ENCODE data around the gene PTCD3.

Gene PTCD3

GRCh38 chr2:86082756-86083155 lies 23.3 kb upstream of the PTCD3 start:
- no peak for DNase-seq (ENCODE audit: low read depth)

- no peak for DNase-seq (ENCODE audit: low read depth)
Observed at GRCh38 chr2:86087936-86088850, 17.8 kb upstream of the PTCD3 start.

- DNase-seq (ENCODE audit: low read depth): no peak
Observed at GRCh38 chr2:86094229-86094628, 11.8 kb upstream of the PTCD3 start.

- no peak for DNase-seq (ENCODE audit: low read depth)
Observed at GRCh38 chr2:86097114-86097896, 8.7 kb upstream of the PTCD3 start.

- DNase-seq (ENCODE audit: low read depth): no peak
Observed at GRCh38 chr2:86097913-86098312, 8.1 kb upstream of the PTCD3 start.

GRCh38 chr2:86102157-86102556 lies 3.9 kb upstream of the PTCD3 start:
- no peak for DNase-seq (ENCODE audit: low read depth)

GRCh38 chr2:86105252-86105968 lies 625 bp upstream of the PTCD3 start, which contains the start of gene POLR1A:
Gene POLR1A, minus strand, starts transcription at chr2:86105886. Its CDS starts 110 bp downstream, at chr2:86105776.
- peak; percentile 72 for DNase-seq (ENCODE audit: low read depth)

GRCh38 chr2:86107031-86107430 lies 996 bp downstream of the PTCD3 start:
- no peak for DNase-seq (ENCODE audit: low read depth)

- DNase-seq (ENCODE audit: low read depth): no peak
Observed at GRCh38 chr2:86118130-86118529, 12.1 kb downstream of the PTCD3 start.

GRCh38 chr2:86123328-86123925 lies 17.4 kb downstream of the PTCD3 start:
- DNase-seq (ENCODE audit: low read depth): no peak

- DNase-seq (ENCODE audit: low read depth): no peak
Observed at GRCh38 chr2:86124683-86125082, 18.6 kb downstream of the PTCD3 start.

- DNase-seq (ENCODE audit: low read depth): no peak
Observed at GRCh38 chr2:86134709-86135108, 28.7 kb downstream of the PTCD3 start.

- no peak for DNase-seq (ENCODE audit: low read depth)
Observed at GRCh38 chr2:86135653-86136052, 29.6 kb downstream of the PTCD3 start.

GRCh38 chr2:86136141-86136540 lies 30.1 kb downstream of the PTCD3 start:
- no peak for DNase-seq (ENCODE audit: low read depth)

- no peak for DNase-seq (ENCODE audit: low read depth)
Observed at GRCh38 chr2:86138736-86139625, 32.9 kb downstream of the PTCD3 start.

- no peak for DNase-seq (ENCODE audit: low read depth)
Observed at GRCh38 chr2:86139981-86140380, 33.9 kb downstream of the PTCD3 start.

GRCh38 chr2:86140969-86141392 lies 34.9 kb downstream of the PTCD3 start:
- DNase-seq (ENCODE audit: low read depth): no peak

GRCh38 chr2:86142436-86143257 lies 36.6 kb downstream of the PTCD3 start:
- no peak for DNase-seq (ENCODE audit: low read depth)

GRCh38 chr2:86143307-86143706 lies 37.3 kb downstream of the PTCD3 start:
- DNase-seq (ENCODE audit: low read depth): no peak
